SK-N-SH (cell line): ENCODE data around the gene ATP2A3. TPM values are rescaled to one million over a fixed set of nuclear protein-coding genes. Genes with fewer than 3 reads are reported as not detected.

Source experiments
- CTCF ChIA-PET: fragments of 300-600, 350-600 bp; formaldehyde crosslinking; extraction: SDS; loops from one replicate; lab custom pipeline; 2021; lab: Yijun Ruan, JAX
- POLR2A ChIA-PET: fragments of 350-600 bp; sonication (Branson Sonifier 250); formaldehyde crosslinking; extraction: SDS; loops from one replicate; lab custom pipeline; 2020; ENCODE audit warnings: antibody characterized with exemption, inconsistent platforms; lab: Yijun Ruan, JAX
- DNase-seq: peaks from one replicate; pipeline ENCODE4 v3.0.0; 2012
- H2AFZ ChIP-seq: fragments of 200-600 bp; sonication (generic); 2 replicates; pipeline ENCODE4 v1.8.1; 2016; ENCODE audit warnings: antibody characterized with exemption, mild to moderate bottlenecking, low read depth
- H3F3A ChIP-seq: fragments of 200-600 bp; sonication (generic); replicated peaks from 2 replicates; pipeline ENCODE3; 2016; ENCODE audit warnings: antibody characterized with exemption, mild to moderate bottlenecking; ENCODE audit not compliant: insufficient read depth
- H3K27ac ChIP-seq, 2 experiments: fragments of 200-500 bp in 1 of 2; fragments of 200-600 bp in 1 of 2; sonication (Bioruptor generic) in 1 of 2; sonication (generic), shearing (Covaris generic) in 1 of 2; 2 replicates each; pipeline versions ENCODE4 v1.5.1 to v1.6.1; 2014 to 2016; ENCODE audit warnings: low read depth in 2 of 2, inconsistent platforms in 1 of 2, low read length in 1 of 2, mild to moderate bottlenecking in 1 of 2, mixed read lengths in 1 of 2
- H3K27me3 ChIP-seq: fragments of 200-600 bp; sonication (generic), shearing (Covaris generic); 2 replicates; pipeline ENCODE4 v1.6.1; 2016; ENCODE audit warnings: mixed run types; ENCODE audit not compliant: insufficient read depth
- H3K36me3 ChIP-seq, 2 experiments: fragments of 200-500 bp in 1 of 2; fragments of 200-600 bp in 1 of 2; sonication (Bioruptor generic) in 1 of 2; sonication (generic) in 1 of 2; replicated peaks in 1 of 2; 2 replicates each; pipeline versions ENCODE3 to v1.5.1; 2014 to 2016; ENCODE audit warnings: low read length in 1 of 2, mild to moderate bottlenecking in 1 of 2; ENCODE audit not compliant: insufficient read depth in 2 of 2, control insufficient read depth in 1 of 2
- H3K4me1 ChIP-seq, 2 experiments: fragments of 200-500 bp in 1 of 2; fragments of 200-600 bp in 1 of 2; sonication (Bioruptor generic) in 1 of 2; sonication (generic), shearing (Covaris generic) in 1 of 2; 2 replicates each; pipeline versions ENCODE4 v1.5.1 to v1.6.1; 2014 to 2016; ENCODE audit warnings: low read depth in 1 of 2, low read length in 1 of 2, mixed run types in 1 of 2; ENCODE audit not compliant: insufficient read depth in 2 of 2, control insufficient read depth in 1 of 2
- H3K4me2 ChIP-seq: fragments of 200-600 bp; sonication (generic), shearing (Covaris generic); 2 replicates; pipeline ENCODE4 v1.6.1; 2017; ENCODE audit warnings: mixed run types
- H3K4me3 ChIP-seq, 2 experiments: fragments of 200-500 bp in 1 of 2; fragments of 200-600 bp in 1 of 2; sonication (Bioruptor generic) in 1 of 2; sonication (generic), shearing (Covaris generic) in 1 of 2; 2 replicates each; pipeline versions ENCODE4 v1.5.1 to v1.8.1; 2014 to 2016; ENCODE audit warnings: low read depth in 2 of 2, inconsistent platforms in 1 of 2, low read length in 1 of 2, mild to moderate bottlenecking in 1 of 2, mixed read lengths in 1 of 2, moderate library complexity in 1 of 2
- H3K79me2 ChIP-seq: fragments of 200-600 bp; sonication (generic); 2 replicates; pipeline ENCODE4 v1.8.1; 2017; ENCODE audit warnings: mild to moderate bottlenecking; ENCODE audit not compliant: insufficient read depth
- H3K9ac ChIP-seq: fragments of 200-600 bp; sonication (generic); 2 replicates; pipeline ENCODE4 v1.6.1; 2017; ENCODE audit warnings: mixed run types
- H3K9me2 ChIP-seq: fragments of 200-600 bp; sonication (generic); 2 replicates; pipeline ENCODE4 v1.6.1; 2017; ENCODE audit warnings: mixed run types
- H3K9me3 ChIP-seq: fragments of 200-600 bp; sonication (generic); 2 replicates; pipeline ENCODE4 v1.6.1; 2017; ENCODE audit warnings: mixed run types, mild to moderate bottlenecking, moderate library complexity
- H4K20me1 ChIP-seq: fragments of 200-600 bp; sonication (generic); 2 replicates; pipeline ENCODE4 v1.6.1; 2017; ENCODE audit warnings: mild to moderate bottlenecking, mixed run types; ENCODE audit not compliant: insufficient read depth
- ELF1 ChIP-seq: IDR thresholded peaks from 2 replicates; pipeline ENCODE4 v1.4.0; 2012
- FOSL2 ChIP-seq: IDR thresholded peaks from 2 replicates; pipeline ENCODE4 v1.4.0; 2012; ENCODE audit warnings: low read depth, mild to moderate bottlenecking, moderate library complexity, borderline replicate concordance
- FOXJ3 ChIP-seq: sonication (generic); formaldehyde crosslinking; IDR thresholded peaks from 2 replicates; pipeline ENCODE4 v1.5.1; 2020; ENCODE audit warnings: mild to moderate bottlenecking, missing genetic modification reagents
- GATA2 ChIP-seq: sonication (generic); formaldehyde crosslinking; IDR thresholded peaks from 2 replicates; pipeline ENCODE4 v1.5.0; 2020; ENCODE audit warnings: mild to moderate bottlenecking, missing genetic modification reagents
- JUND ChIP-seq: IDR thresholded peaks from 2 replicates; pipeline ENCODE4 v1.4.0; 2012
- MXI1 ChIP-seq: IDR thresholded peaks from 2 replicates; pipeline ENCODE4 v1.6.1; 2012; ENCODE audit warnings: mild to moderate bottlenecking, low read depth, low read length, improper control_type of control experiment
- NRF1 ChIP-seq: IDR thresholded peaks from 2 replicates; pipeline ENCODE4 v1.6.1; 2012; ENCODE audit warnings: low read depth, mild to moderate bottlenecking, low read length
- RAD21 ChIP-seq: IDR thresholded peaks from 2 replicates; pipeline ENCODE4 v1.6.1; 2012; ENCODE audit warnings: mild to moderate bottlenecking, low read length
- RCOR1 ChIP-seq: fragments of 150-350 bp; IDR thresholded peaks from 2 replicates; pipeline ENCODE4 v1.6.1; 2017; ENCODE audit warnings: antibody characterized with exemption, low read length
- RFX5 ChIP-seq: IDR thresholded peaks from 2 replicates; pipeline ENCODE4 v1.6.1; 2012; ENCODE audit warnings: mild to moderate bottlenecking, improper control_type of control experiment, low read length
- RXRA ChIP-seq: IDR thresholded peaks from 2 replicates; pipeline ENCODE4 v1.4.0; 2012; ENCODE audit warnings: low read depth, mild to moderate bottlenecking, borderline replicate concordance
- SIN3A ChIP-seq: IDR thresholded peaks from 2 replicates; pipeline ENCODE4 v1.6.1; 2012; ENCODE audit warnings: low read depth, mild to moderate bottlenecking, low read length, moderate library complexity, borderline replicate concordance
- SMC3 ChIP-seq: IDR thresholded peaks from 2 replicates; pipeline ENCODE4 v1.6.1; 2012; ENCODE audit warnings: low read depth, low read length, improper control_type of control experiment
- TCF12 ChIP-seq: IDR thresholded peaks from 2 replicates; pipeline ENCODE4 v1.4.0; 2012
- TEAD4 ChIP-seq: IDR thresholded peaks from 2 replicates; pipeline ENCODE4 v1.4.0; 2012; ENCODE audit warnings: mild to moderate bottlenecking, borderline replicate concordance; ENCODE audit not compliant: insufficient read depth
- WGBS: methylation state at CpG from one replicate; pipeline ENCODE4 v1.1.6; 2017; ENCODE audit warnings: low lambda C conversion rate; 5-methylcytosine and 5-hydroxymethylcytosine counted together
- polyA plus RNA-seq, 3 experiments: library from polyadenylated mRNA; depleted of rRNA; stranded (reverse); fragments of >200 nt; gene quantifications; 2 replicates each; pipeline ENCODE4 v1.2.3, GENCODE V29; 2012
- TF ChIP-seq, protein P1 (sequence below): IDR thresholded peaks from 2 replicates; pipeline ENCODE4 v1.4.0; 2012; ENCODE audit warnings: low read depth, borderline replicate concordance
- TF ChIP-seq, protein P2 (sequence below): fragments of 200-600 bp; sonication (generic); IDR thresholded peaks from 2 replicates; pipeline ENCODE4 v1.6.1; 2017; ENCODE audit warnings: antibody characterized with exemption, mild to moderate bottlenecking, moderate library complexity
- TF ChIP-seq, protein P3 (sequence below): fragments of 150-350 bp; IDR thresholded peaks from 2 replicates; pipeline ENCODE4 v1.6.1; 2016; ENCODE audit warnings: mild to moderate bottlenecking, low read depth, low read length
- TF ChIP-seq, protein P4 (sequence below): IDR thresholded peaks from 2 replicates; pipeline ENCODE4; 2012
- TF ChIP-seq, protein P5 (sequence below): IDR thresholded peaks from 2 replicates; pipeline ENCODE4 v1.4.0; 2012; ENCODE audit warnings: low read depth

The ATP2A3 gene
- polyA plus RNA-seq, 1 of the 3 experiments (the other 2 are of a cell fraction) = 2.1 TPM

DNA sequence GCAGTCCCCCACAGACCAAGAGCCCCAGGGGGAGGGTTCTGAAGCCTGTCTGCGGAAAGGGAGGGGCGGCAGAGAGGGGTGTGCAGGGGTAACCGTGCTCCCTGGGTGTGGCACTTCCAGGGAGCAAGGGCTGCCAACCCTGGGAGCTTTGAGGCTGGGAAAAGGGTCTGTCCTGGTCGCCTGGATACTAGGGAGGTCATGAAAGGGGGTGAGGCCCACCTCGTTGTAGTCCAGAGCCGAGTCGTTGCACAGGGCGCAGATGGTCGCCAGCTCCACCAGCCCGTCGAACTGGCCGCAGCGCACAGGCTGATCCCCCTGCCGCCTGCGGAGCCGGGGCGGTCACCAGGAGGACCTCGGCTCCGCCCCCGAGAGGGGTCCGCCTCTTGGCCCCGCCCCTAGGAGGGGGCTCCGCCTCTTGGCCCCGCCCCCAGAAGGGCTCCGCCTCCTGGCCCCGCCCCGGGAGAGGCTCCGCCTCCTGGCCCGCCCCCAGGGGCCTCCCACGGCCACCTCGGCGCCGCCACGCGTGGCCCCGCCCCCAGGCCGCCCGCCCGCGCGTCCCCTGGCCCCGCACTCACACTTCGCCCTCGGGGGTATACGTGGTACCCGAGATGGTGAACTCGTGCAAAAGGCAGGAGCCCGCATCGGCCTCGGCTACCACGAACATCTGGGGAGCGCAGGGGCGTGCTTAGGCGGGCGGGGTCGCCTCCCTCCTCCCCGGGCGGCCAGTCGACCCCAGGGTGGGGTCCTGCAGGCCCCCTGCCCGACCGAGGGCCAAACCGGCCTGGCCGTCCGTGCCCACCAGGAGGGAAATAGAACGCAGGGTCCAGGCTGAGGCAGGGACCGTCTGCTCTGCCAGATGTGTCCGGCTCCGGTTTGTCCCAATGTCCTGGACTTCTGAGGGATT, 19.5 kb downstream of the ATP2A3 start:
- Histone ChIP-seq H4K20me1 (no peaks in the 10 kb centered on the region), H3F3A (no peaks in the 10 kb centered on the region), H3K36me3 (no peaks in the 10 kb centered on the region), H3K4me2 (peak overlapping the region; percentile 83), H3K4me1 (peaks cover 0 to 20% of the 10 kb centered on the region in 2 experiments; a peak in 1 of 4 replicates), H2AFZ (peak overlapping the region; percentile 97), H3K9me3 (no peaks in the 10 kb centered on the region), H3K27me3 (no peaks in the 10 kb centered on the region)
- peak; percentile 100 for DNase-seq
- ChIA-PET POLR2A (no interaction called here), CTCF (interaction anchor here (1.3 kb wide), 1 partner anchor 22 kb away, joined by 3 read pairs; no protein-coding TSS in a partner anchor)
- 14% methylated on average over 14 of the region's 68 CpGs for WGBS
- TF ChIP-seq NRF1 (no peak), ELF1 (no peak), FOSL2 (no peak), RAD21 (no peak), SIN3A (no peak), RXRA (no peak), MXI1 (no peak), RFX5 (no peak), SMC3 (no peak), JUND (no peak), RCOR1 (no peak), FOXJ3 (CRISPR knock-in tag) (no peak), GATA2 (CRISPR knock-in tag) (no peak), TEAD4 (no peak), TCF12 (no peak)
- TF ChIP-seq, protein P1, sequence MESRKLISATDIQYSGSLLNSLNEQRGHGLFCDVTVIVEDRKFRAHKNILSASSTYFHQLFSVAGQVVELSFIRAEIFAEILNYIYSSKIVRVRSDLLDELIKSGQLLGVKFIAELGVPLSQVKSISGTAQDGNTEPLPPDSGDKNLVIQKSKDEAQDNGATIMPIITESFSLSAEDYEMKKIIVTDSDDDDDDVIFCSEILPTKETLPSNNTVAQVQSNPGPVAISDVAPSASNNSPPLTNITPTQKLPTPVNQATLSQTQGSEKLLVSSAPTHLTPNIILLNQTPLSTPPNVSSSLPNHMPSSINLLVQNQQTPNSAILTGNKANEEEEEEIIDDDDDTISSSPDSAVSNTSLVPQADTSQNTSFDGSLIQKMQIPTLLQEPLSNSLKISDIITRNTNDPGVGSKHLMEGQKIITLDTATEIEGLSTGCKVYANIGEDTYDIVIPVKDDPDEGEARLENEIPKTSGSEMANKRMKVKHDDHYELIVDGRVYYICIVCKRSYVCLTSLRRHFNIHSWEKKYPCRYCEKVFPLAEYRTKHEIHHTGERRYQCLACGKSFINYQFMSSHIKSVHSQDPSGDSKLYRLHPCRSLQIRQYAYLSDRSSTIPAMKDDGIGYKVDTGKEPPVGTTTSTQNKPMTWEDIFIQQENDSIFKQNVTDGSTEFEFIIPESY = no peak
- TF ChIP-seq, protein P2, sequence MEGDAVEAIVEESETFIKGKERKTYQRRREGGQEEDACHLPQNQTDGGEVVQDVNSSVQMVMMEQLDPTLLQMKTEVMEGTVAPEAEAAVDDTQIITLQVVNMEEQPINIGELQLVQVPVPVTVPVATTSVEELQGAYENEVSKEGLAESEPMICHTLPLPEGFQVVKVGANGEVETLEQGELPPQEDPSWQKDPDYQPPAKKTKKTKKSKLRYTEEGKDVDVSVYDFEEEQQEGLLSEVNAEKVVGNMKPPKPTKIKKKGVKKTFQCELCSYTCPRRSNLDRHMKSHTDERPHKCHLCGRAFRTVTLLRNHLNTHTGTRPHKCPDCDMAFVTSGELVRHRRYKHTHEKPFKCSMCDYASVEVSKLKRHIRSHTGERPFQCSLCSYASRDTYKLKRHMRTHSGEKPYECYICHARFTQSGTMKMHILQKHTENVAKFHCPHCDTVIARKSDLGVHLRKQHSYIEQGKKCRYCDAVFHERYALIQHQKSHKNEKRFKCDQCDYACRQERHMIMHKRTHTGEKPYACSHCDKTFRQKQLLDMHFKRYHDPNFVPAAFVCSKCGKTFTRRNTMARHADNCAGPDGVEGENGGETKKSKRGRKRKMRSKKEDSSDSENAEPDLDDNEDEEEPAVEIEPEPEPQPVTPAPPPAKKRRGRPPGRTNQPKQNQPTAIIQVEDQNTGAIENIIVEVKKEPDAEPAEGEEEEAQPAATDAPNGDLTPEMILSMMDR = no peak
- TF ChIP-seq, protein P3, sequence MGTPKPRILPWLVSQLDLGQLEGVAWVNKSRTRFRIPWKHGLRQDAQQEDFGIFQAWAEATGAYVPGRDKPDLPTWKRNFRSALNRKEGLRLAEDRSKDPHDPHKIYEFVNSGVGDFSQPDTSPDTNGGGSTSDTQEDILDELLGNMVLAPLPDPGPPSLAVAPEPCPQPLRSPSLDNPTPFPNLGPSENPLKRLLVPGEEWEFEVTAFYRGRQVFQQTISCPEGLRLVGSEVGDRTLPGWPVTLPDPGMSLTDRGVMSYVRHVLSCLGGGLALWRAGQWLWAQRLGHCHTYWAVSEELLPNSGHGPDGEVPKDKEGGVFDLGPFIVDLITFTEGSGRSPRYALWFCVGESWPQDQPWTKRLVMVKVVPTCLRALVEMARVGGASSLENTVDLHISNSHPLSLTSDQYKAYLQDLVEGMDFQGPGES = no peak
- TF ChIP-seq, protein P4, sequence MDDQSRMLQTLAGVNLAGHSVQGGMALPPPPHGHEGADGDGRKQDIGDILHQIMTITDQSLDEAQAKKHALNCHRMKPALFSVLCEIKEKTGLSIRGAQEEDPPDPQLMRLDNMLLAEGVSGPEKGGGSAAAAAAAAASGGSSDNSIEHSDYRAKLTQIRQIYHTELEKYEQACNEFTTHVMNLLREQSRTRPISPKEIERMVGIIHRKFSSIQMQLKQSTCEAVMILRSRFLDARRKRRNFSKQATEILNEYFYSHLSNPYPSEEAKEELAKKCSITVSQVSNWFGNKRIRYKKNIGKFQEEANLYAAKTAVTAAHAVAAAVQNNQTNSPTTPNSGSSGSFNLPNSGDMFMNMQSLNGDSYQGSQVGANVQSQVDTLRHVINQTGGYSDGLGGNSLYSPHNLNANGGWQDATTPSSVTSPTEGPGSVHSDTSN = no peak
- TF ChIP-seq, protein P5, sequence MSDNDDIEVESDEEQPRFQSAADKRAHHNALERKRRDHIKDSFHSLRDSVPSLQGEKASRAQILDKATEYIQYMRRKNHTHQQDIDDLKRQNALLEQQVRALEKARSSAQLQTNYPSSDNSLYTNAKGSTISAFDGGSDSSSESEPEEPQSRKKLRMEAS = no peak
- TF ChIP-seq, all 33 proteins: peak for 0
- Histone ChIP-seq H3K9me2 (no peaks in the 10 kb centered on the region), H3K4me3 (peak overlapping the region; percentile 55 to 58; a peak in 3 of 4 replicates), H3K9ac (peak overlapping the region; percentile 45; the same call in 1 of the 2 replicates), H3K79me2 (no peaks in the 10 kb centered on the region), H3K27ac (peak overlapping the region in 1 of 2 experiments; percentile 53; a peak in 1 of 4 replicates)
